Measurements from ENCODE around the gene OPCML. TPM values are rescaled to one million over a fixed set of nuclear protein-coding genes. Genes with fewer than 3 reads are reported as not detected.

OPCML gene
- total RNA-seq, 1 experiment from 2014 or later, result 0.94 TPM

- no peaks in the 10 kb centered on the region for H3K23me2 ChIP-seq (ENCODE audit: insufficient read length, low read depth, low read length, poor library complexity, severe bottlenecking)
- no peaks in the 10 kb centered on the region for H3K9me3 ChIP-seq (ENCODE audit: control insufficient read depth, low read depth, low read length)
- DNase-seq, result no peak
- no peak overlapping the region for H2AFZ ChIP-seq (ENCODE audit: low read length)
- no peaks in the 10 kb centered on the region for H3K79me1 ChIP-seq (ENCODE audit: insufficient read depth, low read depth, low read length, poor library complexity, severe bottlenecking)
- no peaks in the 10 kb centered on the region for H4K20me1 ChIP-seq (ENCODE audit: control insufficient read depth, insufficient read depth, insufficient read length)
- no peak overlapping the region for H3T11ph ChIP-seq (ENCODE audit: low read length)
- no peaks in the 10 kb centered on the region for H3K79me2 ChIP-seq (ENCODE audit: insufficient read depth, low read length)
- no peak overlapping the region for H2BK12ac ChIP-seq (ENCODE audit: insufficient read length, low read depth, low read length)
- no peaks in the 10 kb centered on the region for H3K27me3 Mint-ChIP-seq (ENCODE audit: low read depth)
- no peak overlapping the region for H4K91ac ChIP-seq (ENCODE audit: insufficient read length, low read depth, low read length)
- H2AK5ac ChIP-seq (ENCODE audit: insufficient read length, low read length), result no peak overlapping the region
- peaks cover 0 to 3% of the 10 kb centered on the region in 2 experiments; a peak in 2 of 5 replicates for H3K9me3 Mint-ChIP-seq
- no peak overlapping the region for H3K9ac ChIP-seq (ENCODE audit: extremely low read depth, insufficient read length, low read length)
- no peak overlapping the region for H2BK120ac ChIP-seq (ENCODE audit: low read depth, low read length, poor library complexity, severe bottlenecking)
- no peak overlapping the region for H4K5ac ChIP-seq (ENCODE audit: insufficient read length, low read depth, low read length)
- no peak overlapping the region for H3K23ac ChIP-seq (ENCODE audit: insufficient read length, low read depth, low read length)
- no peak overlapping the region for H3K14ac ChIP-seq (ENCODE audit: insufficient read depth, low read length)
- no peak overlapping the region for H4K8ac ChIP-seq (replicated peaks; ENCODE audit: insufficient read length, low read depth, low read length)
- no peak for TF ChIP-seq CTCF (conservative IDR thresholded peaks at IDR 0.05)
- no CpG with 5 or more reads among the region's 3 CpGs for WGBS (ENCODE audit: extremely low coverage, insufficient read length, low lambda C conversion rate)
- no peak overlapping the region for H3K4me2 ChIP-seq (ENCODE audit: insufficient read depth, insufficient read length, low read length)
- no peaks in the 10 kb centered on the region for H3K27me3 ChIP-seq (ENCODE audit: insufficient read depth, low read length)
- H3K4me1 ChIP-seq (ENCODE audit: insufficient read depth, low read length), result no peaks in the 10 kb centered on the region
- no peak overlapping the region for H3K4ac ChIP-seq (ENCODE audit: low read depth, low read length)
- H3K56ac ChIP-seq (ENCODE audit: insufficient read length, low read depth, low read length), result no peak overlapping the region
- H2BK5ac ChIP-seq (ENCODE audit: insufficient read length, low read length), result no peak overlapping the region
- no peak overlapping the region for H2BK15ac ChIP-seq (ENCODE audit: low read depth, low read length)
- H3K4me1 Mint-ChIP-seq, result peaks cover 13 to 15% of the 10 kb centered on the region in 2 experiments
- H3K18ac ChIP-seq (ENCODE audit: insufficient read length, low read depth, low read length), result no peak overlapping the region
- no peak overlapping the region for H3K27ac Mint-ChIP-seq
- 0 out of 7 replicates have a peak, but pooled peaks cover 0 to 4% (median 0%) of the 10 kb centered on the region in 3 experiments for H3K36me3 Mint-ChIP-seq (ENCODE audit: insufficient read depth in 1 of 3, low read depth in 3 of 3)
- H3K27ac ChIP-seq (ENCODE audit: insufficient read length, low read depth, low read length), result no peak overlapping the region
- H3K4me3 Mint-ChIP-seq, result no peak overlapping the region
- H2BK20ac ChIP-seq (ENCODE audit: low read depth, low read length, poor library complexity, severe bottlenecking), result no peak overlapping the region
These were observed 231.6 kb downstream of the OPCML start for GRCh38 chr11:133300666-133301065.

Data from H9 (cell line).